GM19324 (cell line): Measurements from ENCODE around the gene CHDH.

ENCODE experiments used
- ATAC-seq: cut with Tn5 transposase; IDR thresholded peaks from one replicate; pipeline ENCODE4 v1.9.1; 2021; ENCODE audit warnings: mild to moderate bottlenecking, moderate library complexity; ENCODE audit not compliant: unreplicated experiment, low FRiP score

Gene CHDH

DNA sequence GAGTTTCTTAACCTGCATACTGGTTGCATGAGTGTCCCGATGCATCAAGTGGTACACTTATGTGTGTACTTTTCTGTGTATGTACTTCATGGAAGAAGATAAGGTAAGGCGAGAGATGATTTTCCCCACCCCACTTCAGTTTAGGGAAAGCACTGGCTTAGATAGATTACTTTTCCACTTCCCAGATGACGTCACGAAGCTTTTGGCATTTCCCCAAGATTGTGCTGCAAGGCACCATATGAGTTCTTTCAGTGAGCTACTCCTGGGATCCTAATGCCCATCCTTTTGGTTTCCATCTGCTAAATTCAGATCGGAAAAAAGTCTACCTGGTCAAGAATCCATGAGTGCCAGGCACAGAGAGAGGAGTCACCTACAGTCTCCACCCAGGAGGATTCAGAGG is 4.7 kb upstream of the CHDH start:
- ATAC-seq: no peak

DNA sequence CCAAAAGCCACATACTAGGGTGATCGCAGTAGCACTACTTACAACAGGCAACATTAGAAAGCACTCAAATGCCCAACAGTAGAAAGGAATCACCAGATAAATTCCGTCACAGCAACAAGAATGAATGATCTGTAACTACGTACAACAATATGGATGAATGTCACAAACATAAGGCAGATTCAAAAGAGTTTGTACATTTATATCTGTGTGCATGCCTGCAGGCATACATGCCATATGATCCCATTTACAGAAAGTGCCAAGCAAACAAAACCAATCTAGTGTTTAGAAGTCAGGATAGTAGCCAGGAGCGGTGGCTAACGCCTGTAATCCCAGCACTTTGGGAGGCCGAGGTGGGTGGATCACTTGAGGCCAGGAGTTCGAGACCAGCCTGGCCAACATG is 3.7 kb upstream of the CHDH start:
- ATAC-seq: no peak

DNA sequence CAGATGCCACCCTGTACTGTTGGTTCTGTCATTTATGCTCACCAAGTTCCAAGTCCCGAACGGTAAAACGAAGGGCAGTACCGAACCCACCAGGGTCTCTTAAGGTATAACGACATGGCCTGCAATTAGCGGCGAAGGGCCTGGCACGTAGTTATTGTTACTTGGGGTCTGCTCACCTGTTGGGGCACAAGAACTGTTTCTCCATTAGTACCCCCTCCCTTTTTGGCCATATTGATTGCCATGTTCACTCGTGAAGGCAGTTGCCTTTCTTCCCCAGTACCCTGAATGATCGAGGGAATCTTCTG is 584 bp upstream of the CHDH start:
- no peak for ATAC-seq

DNA sequence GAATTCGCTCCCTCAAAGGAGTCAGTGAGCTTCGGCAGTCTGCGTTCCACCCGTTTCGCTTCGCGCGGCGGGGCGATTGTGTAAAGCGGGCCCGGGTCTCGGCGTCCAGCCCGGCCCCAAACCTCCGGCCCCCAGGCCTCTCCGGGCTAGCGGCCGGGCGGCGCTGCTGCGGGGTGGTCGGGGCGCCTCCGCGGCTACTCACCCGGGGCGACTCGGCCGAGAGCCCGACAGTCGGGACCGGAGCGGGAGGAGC is 412 bp downstream of the CHDH start:
- no peak for ATAC-seq

DNA sequence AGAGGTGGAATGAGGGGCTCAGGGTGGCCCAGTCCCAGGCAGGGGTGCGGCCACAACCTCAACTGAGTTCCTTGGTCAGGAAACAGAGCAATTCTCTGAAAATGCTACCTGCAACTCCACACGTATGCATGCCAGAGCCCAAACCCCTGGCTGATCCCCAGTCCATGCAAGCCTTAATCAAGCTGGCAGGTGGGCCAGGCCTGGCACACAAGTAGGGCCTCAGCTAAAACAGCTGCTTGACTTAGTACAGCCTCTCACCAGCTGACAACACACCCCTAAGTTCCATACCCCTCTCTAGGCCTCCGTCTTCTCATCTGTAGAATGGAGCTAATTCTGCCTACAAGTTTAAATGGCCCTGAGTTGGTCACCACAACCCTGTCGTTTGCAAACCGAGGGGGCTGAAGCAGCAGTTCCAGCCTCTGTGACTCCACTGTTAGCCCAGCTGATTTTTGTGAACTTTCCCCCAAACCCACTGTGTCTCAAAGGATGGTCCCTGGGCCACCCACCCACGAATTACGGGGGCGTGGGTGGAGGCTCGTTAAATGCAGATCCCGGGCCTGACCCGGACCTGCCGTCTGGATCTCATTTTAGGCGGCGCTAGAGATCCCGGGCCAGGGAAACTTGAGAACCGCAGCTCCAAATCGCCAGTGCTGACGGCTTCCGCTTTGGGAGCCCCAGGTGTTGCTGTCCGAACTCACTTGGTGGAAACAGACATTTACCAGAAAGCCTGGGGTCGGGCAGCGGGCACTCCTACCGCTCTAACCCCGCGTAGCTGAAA is 927 bp downstream of the CHDH start:
- ATAC-seq: peak; percentile 25

DNA sequence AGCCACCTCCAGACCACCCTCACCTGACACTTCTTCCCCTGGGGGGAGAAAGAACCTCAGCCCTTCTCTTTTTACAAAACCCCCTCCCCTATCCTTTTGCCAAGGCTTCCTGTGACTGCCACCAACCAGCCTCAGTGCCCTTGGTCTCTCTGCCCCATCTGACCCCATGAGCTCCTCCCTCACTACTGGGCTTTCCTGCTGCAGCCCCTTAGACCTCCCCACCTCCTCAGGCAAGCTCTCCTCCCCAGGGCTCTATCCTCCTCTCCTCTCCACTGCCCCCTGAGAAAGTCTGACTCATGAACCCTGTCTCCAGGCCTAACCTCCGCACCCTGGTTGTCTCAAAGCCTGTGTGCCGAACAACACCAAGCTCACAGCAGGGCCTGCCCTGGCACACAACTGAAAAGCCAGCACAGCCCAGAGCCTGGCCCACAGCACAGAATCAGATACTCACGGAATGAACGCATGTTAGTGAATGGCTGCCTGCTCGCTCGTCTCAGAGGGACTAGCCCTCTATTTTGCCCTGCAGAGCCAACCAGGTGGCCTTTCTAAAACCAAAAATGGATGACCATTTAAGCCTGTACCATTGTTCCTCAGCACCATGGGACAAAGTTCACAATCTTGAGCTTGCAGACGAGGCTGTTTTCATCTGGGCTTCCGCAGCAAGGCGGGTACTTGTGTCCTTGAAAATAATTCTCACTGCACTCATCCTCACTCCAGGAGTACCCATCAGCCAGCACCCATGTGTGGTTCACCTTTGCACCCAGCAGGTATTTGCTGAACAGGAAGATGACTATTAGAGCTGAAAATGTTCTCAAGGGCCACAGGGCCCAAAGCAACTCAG is 1.7 kb downstream of the CHDH start:
- ATAC-seq: no peak

DNA sequence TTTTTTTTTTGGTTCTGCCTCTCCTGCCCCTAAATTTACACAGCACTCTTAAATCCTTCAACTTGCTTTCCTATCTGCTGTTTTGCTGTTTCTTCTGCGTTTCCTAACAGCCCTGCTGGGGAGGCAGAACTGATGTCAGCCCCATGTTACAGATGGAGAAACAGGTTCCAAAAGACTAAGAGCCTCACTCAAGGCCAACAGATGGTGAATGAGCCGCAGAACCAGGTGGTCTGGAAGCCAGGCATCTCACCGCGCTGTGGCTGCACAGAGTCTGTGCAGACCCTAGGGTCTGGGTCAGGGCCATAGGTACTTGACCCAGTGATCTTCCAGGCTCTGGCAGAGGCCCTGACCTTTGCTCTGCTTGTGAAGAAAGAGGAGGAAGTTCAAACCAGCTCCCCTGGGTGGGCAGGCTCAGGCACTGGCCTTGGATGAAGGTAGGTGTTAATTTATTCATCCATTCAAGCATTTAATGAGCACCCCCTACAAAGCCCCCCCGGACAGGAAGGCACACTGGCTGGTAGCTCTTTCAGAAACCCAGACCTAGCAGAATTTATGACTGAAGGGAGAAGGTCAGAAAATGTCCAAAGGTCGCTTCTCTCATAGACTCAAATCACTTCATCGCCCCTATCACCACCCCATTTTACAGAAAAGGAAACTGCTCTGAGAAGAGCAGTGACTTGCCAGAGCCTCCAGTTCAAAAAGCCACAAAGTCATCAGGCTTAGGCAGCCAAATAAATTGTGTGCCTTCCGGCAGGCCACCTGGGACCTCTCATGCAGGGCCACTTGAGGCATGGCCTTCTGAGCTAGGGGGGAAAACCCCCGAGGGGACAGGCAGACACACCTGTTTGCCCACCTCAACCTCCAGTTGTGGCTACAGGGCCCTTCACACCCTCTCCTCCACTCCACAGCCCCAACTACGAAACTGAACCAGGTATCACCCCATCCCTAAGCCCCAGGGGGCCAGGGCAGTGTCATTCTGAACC is 2.7 kb downstream of the CHDH start:
- ATAC-seq: peak; percentile 42

DNA sequence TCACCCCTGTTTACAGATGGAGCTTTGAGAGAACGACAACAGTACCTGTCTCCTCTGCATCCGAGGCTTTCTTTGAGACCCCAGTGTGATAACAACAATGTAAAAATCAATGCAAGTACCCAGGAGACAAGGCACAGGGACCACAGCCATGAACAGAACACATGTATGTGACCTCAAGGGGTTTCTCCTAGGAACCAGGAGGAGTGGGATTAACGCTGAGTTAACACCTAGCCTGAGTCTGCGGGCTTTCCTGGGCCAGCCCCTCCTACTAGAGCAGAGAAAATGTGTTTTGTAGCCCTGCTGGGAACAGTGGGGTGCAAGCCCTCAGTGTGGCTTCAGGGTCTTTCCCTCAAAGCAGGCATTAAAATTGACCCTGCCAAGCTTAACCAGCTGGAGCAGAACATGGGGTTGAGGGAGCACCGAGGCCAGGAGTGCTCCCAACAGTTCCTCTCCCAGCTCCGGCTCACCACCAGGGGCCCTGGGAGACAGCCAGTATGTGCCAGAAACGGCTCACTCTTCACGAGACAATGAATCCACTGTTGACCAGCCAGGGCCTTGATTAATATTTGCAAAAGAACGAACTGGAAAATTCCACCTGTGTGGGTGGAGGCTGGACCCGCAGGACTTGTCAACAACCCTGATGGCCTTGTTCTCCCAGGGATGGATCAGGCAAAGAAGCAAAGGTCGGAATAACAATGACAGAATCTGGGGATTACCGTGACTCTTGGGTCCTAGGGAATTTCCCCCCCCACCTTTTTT is 3.6 kb downstream of the CHDH start:
- no peak for ATAC-seq

DNA sequence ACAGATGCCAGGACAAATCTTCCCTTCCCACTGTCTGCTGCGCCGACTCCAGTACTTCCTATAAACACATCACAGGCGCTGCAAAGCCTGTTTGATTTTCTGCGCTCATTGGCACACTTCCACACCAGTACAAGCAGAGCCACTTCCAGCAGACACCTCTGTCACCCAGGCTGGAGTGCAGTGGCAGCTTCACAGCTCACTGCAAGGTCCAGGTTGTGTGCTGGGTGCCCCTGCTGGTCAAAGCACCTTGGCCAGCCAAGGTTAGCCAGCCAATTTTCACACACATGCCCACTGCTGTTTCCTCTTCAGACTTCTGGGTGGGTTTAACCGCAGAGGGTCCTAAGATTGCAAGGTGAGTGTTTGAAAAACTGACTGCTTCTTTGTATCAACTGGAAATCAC is 4.9 kb downstream of the CHDH start:
- ATAC-seq: no peak

DNA sequence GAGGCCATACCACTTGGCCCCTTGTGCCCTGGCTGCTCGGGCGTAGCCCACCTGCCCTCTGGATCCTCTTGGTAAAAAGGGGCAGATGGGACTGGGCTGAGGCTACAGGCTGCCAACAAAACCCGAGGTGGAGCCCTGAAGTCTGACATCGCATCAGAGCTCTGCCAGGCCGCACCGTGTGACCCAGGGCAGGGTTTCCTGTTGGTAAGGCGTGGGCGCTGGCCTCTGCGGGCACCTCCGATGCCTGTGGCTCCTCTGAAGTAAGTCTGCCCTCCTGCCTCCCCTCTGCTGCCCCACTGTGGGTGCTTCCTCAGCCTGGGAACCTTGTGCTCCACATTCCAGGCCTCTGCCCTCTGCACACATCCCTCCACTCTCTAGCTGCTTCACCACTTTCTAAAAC is 8.9 kb downstream of the CHDH start:
- no peak for ATAC-seq

DNA sequence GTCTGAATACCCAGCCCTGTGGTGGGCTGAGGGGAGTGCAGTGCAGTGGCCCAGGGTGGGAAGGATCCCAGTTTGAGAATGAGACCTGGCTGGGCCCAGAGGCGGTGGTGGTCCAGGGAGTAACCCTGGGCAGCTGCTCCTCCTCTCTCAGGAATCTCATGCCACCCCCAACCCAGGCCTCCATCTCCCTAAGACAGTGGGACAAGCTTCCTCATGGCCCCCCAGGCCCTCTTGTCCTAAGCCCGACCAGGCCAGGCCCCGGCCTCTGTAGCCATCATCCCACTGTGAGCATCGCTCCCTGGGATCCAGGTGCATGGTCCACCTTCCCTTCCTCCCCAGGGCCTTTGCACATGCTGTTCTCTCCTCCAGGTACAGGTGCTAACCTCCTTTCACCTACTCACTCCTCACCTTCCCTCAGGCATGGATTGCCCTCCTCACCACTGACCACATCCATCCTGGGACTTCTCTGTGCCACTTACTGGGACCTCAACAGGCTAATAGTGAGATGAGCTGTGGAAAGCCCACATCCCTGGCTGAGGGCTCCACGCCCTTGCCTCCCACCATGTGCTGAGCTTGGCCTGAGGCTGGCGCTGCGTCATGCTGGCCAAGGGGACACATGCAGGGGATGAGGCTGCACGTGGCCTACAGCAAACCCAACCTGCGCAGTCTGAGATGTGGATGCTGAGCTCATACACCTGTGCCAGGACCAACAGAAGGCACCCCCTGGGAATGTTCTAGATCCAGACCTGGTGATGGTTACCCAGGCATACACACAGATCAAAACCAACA is 9.9 kb downstream of the CHDH start:
- no peak for ATAC-seq

DNA sequence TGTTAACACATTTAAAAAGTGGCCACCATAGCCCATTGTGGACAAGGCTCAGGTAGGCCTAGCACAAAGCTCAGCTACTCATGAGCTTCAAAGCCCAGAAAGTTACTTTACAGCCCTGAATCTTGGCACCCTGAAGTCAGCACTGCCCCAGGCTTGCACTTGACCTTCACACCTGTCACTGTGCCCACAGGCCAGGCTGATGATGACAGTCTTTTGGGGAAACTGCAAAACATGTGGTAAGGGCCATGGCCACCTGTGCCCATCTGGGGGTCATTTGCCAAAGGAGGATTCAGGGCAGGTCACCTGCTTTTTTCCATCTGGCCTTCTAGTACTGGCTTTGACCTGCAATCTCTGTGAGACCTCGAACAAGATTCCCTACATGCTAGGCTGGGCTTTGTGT is 11.0 kb downstream of the CHDH start:
- no peak for ATAC-seq

DNA sequence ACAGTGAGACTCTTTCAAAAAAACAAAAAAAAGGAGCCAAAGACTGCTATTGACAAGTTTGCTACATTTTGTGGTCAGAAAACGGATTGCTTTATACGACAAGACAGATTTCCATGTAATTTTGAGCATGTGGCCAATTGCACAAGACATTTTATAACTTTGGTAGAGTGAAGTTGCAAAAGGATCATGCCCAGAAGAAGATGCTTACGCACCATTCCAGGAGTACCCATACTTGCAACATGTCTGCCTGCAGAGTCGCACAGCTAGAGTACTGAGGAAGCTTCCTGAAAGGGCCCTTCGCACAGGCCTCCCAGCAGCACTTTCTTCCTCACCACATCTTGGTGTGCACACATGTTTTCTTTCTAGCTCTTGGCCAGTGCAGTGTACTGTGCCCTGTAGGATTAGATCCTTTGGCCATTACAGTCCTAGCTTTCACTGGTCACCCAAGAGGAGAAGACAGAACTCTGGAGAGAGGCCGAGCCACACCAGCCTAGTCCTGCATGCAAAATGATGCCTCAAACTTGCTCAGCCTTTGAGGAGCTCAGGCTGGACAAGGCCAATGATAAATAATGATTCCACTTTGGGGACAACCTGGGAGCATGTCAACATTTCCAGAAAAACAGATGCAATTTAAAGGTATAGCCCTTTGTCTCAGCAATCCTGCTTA is 11.7 kb downstream of the CHDH start:
- ATAC-seq: no peak

DNA sequence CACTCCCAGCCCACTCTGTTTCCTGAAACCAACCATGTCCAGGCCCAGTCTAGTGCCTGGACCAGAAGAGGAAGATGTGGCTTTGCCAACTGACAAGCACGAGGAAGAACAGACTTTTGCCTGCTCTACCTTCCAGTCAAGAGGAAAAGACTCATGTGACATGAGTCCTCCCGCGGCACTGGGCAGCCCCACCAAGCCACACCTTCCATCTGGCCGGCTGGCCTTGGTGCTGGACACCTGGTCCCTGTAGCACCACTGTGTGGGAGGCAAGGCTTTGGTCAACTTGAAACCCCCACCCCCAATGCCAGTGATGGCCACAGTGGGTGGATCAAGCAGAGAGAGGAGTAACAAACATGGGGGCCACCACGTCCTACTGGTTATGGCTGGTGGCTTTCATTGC is 12.5 kb downstream of the CHDH start:
- no peak for ATAC-seq

DNA sequence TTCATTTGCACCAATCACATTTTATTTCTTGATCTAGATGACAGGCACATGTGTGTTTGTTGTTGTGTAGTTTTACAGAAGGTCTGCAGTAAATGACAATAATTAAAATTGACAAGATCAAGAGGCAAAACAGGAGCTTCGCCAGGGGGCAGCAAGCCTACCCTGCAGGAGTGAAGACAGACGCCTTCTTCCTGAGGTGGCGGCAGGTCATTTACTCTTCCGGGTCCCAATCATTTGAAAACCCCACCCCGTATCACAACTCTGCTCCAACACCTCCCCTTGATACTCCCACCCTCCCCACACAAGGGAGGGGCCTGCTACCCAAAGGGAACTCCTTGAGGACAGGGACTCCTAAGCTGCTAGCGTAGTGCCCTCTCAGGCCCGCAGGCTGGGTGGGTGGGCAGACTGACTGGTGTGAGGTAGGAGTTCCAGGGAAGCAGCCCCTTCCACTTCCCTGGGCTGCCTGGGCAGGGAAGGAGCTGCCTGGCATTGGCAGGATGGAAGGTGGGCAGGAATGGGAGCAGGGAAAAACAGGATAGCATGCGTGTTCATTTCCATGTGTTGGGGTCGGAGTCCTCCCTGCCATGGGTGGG is 13.1 kb downstream of the CHDH start:
- ATAC-seq: no peak

DNA sequence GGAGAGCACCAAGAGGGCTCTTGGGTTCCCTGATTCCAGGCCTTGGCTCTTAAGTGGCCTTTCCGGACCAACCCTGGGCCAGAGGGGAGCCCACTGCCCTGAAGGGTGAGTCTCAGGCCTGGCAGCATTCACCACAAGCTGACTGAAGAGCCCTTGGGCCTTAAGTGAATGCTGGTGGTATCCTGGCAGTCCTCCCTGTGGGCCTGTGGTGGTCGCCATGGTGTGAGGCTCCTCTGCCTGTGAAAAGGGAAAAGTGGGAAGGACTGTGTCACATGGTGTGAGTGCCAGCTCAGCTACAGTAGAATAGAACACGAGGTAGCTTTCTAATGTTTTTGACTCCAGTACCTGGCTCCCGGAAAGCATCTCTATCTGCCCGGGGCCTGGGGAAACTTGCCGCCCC is 15.3 kb downstream of the CHDH start:
- no peak for ATAC-seq

DNA sequence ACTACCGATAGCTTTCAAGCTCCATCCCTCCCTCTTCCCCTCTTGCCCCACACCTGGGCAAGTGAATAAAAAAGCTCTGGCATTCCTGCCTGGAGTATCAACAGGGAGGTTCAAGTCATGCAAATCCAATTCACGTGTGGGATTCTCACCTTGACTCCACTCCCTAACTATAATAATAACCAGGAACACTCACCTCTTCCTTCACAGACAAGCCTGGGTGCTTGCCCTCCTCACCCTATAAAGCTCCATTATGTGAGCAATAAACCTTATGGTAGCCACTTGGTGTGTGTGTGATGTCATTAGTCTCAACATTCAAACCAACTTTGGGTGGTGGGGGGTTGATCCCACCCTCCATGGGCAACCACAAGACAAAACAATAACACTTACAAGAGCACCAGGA is 16.6 kb downstream of the CHDH start:
- no peak for ATAC-seq

DNA sequence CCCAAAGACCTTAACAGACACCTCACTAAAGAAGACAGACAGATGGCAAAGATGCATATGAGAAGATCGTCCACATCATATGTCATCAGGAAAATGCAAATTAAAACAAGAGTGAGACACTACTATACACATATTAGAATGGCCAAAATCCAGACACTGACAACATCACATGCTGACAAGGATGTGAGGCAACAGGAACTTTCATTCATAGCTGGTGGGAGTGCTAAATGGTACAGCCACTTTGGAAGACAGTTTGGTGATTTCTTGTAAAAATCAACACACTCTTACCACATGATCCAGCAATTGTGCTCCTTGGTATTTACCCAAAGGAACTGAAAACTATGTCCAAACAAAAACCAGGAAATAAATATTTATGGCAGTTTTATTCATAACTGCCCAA is 17.6 kb downstream of the CHDH start:
- ATAC-seq: no peak

DNA sequence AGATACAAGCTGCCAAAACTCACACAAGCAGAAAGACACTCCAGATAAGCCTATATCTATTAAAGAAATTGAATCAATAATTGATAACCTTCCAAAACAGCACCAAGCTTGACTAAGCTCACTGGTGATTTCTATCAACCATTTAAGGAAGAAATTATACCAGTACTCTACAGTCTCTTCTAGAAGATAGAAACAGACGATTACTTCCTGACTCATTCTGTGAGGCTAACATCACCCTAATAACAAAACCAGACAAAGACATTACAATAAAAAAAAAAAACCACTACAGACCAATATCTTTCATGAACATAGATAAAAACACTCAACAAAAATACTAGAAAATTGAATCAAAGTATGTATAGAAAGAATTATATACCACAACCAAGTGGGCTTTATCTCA is 20.2 kb downstream of the CHDH start:
- ATAC-seq: no peak
